Measurements from ENCODE around the gene BANP. TPM values are rescaled to one million over a fixed set of nuclear protein-coding genes. Genes with fewer than 3 reads are reported as not detected.

BANP gene
- total RNA-seq, 1 experiment from 2014 or later, result 16.7 TPM

Other genes starting within 250 kb of the BANP start
- gene KLHDC4, start 185.4 kb upstream of the BANP start, total RNA-seq (2014; rRNA removed; shearing (Covaris generic); ENCODE audit: low replicate concordance), result 28.1 and 38.3 TPM in 2 replicates
- 81.4 and 81.7 TPM in 2 replicates for gene SLC7A5, start 81.9 kb upstream of the BANP start, total RNA-seq (2014; rRNA removed; shearing (Covaris generic); ENCODE audit: low replicate concordance)
- gene CA5A, start 14.9 kb upstream of the BANP start, total RNA-seq (2014; rRNA removed; shearing (Covaris generic); ENCODE audit: low replicate concordance), result not detected in 2 replicates